PC-9 (cell line): ENCODE results near the gene SPDYC. TPM values are rescaled to one million over a fixed set of nuclear protein-coding genes. Genes with fewer than 3 reads are reported as not detected.
A peak's percentile ranks its signal among the peaks of the same experiment; 100 is the strongest.

ENCODE experiments used
- BruUV-seq: library from RNA; stranded (reverse); fragments of 400-500 nt; replicated peaks from 2 replicates; lab custom pipeline; 2021; lab: Mats Ljungman, UMichigan
- CTCF ChIA-PET: fragments of 300-600 bp; sonication (Branson Sonifier 250); formaldehyde crosslinking; loops from one replicate; lab custom pipeline; 2022; ENCODE audit warnings: antibody characterized with exemption; lab: Charles Lee
- POLR2A ChIA-PET: fragments of 300-600 bp; sonication (Branson Sonifier 250); formaldehyde crosslinking; loops from one replicate; lab custom pipeline; 2022; ENCODE audit warnings: antibody characterized with exemption; ENCODE audit not compliant: unreplicated experiment; lab: Charles Lee
- DNase-seq, 2 experiments: peaks; one replicate each; pipeline versions ENCODE4 v3.0.0 to v3.0.0-alpha.2; 2015 to 2022; ENCODE audit warnings: mixed read lengths in 1 of 2
- H2AFZ ChIP-seq: fragments of 200-600 bp; sonication (generic); 2 replicates; pipeline ENCODE4 v1.8.1; 2017; ENCODE audit warnings: antibody characterized with exemption
- H3F3A ChIP-seq: fragments of 200-600 bp; sonication (generic); 2 replicates; pipeline ENCODE4 v1.8.1; 2017; ENCODE audit warnings: antibody characterized with exemption, mild to moderate bottlenecking, low read depth; ENCODE audit not compliant: insufficient read depth
- H3K27ac ChIP-seq: fragments of 200-600 bp; sonication (generic); 2 replicates; pipeline ENCODE4 v1.6.1; 2016; ENCODE audit warnings: mixed run types
- H3K27me3 ChIP-seq: fragments of 200-600 bp; sonication (generic); 2 replicates; pipeline ENCODE4 v1.6.1; 2016; ENCODE audit warnings: low read depth, mixed run types; ENCODE audit not compliant: insufficient read depth
- H3K36me3 ChIP-seq: fragments of 200-600 bp; sonication (generic); 2 replicates; pipeline ENCODE4 v1.6.1; 2016; ENCODE audit warnings: low read depth, mixed run types
- H3K4me1 ChIP-seq: fragments of 200-600 bp; sonication (generic); replicated peaks from 2 replicates; pipeline ENCODE4 v1.6.1; 2016; ENCODE audit warnings: mixed run types; ENCODE audit not compliant: insufficient read depth
- H3K4me2 ChIP-seq: fragments of 200-600 bp; sonication (generic); 2 replicates; pipeline ENCODE4 v1.6.1; 2017; ENCODE audit warnings: mixed run types
- H3K4me3 ChIP-seq: fragments of 200-600 bp; sonication (generic); 2 replicates; pipeline ENCODE4 v1.6.1; 2016; ENCODE audit warnings: mixed run types
- H3K79me2 ChIP-seq: fragments of 200-600 bp; sonication (generic); 2 replicates; pipeline ENCODE4 v1.6.1; 2017; ENCODE audit warnings: low read depth, mixed run types
- H3K9me2 ChIP-seq: fragments of 200-600 bp; sonication (generic); 2 replicates; pipeline ENCODE4 v1.8.1; 2017; ENCODE audit warnings: mild to moderate bottlenecking; ENCODE audit not compliant: insufficient read depth
- H3K9me3 ChIP-seq: fragments of 200-600 bp; sonication (generic); 2 replicates; pipeline ENCODE4 v1.8.1; 2016; ENCODE audit warnings: low read depth; ENCODE audit not compliant: insufficient read depth
- H4K20me1 ChIP-seq: fragments of 200-600 bp; sonication (generic); 2 replicates; pipeline ENCODE4 v1.8.1; 2017; ENCODE audit not compliant: insufficient read depth
- EZH2 ChIP-seq: fragments of 200-600 bp; sonication (generic); IDR thresholded peaks from 2 replicates; pipeline ENCODE4 v1.8.0; 2017; ENCODE audit warnings: antibody characterized with exemption, low read depth
- intact Hi-C: fragments of 100-400 bp; cut with micrococcal nuclease; formaldehyde crosslinking; loops from one replicate; pipeline ENCODE4 v1.10.0; 2022; ENCODE audit not compliant: unreplicated experiment
- total RNA-seq: library from RNA; stranded (reverse); gene quantifications from 2 replicates; pipeline ENCODE4 v1.2.3, GENCODE V29; 2021
- TF ChIP-seq, protein P1 (sequence below): fragments of 200-600 bp; sonication (generic); conservative IDR thresholded peaks from 2 replicates; pipeline ENCODE4 v1.6.1; 2017; ENCODE audit warnings: mixed run types, antibody characterized with exemption, mild to moderate bottlenecking, moderate library complexity

SPDYC gene
- total RNA-seq, 1 experiment from 2014 or later, result not detected

DNA sequence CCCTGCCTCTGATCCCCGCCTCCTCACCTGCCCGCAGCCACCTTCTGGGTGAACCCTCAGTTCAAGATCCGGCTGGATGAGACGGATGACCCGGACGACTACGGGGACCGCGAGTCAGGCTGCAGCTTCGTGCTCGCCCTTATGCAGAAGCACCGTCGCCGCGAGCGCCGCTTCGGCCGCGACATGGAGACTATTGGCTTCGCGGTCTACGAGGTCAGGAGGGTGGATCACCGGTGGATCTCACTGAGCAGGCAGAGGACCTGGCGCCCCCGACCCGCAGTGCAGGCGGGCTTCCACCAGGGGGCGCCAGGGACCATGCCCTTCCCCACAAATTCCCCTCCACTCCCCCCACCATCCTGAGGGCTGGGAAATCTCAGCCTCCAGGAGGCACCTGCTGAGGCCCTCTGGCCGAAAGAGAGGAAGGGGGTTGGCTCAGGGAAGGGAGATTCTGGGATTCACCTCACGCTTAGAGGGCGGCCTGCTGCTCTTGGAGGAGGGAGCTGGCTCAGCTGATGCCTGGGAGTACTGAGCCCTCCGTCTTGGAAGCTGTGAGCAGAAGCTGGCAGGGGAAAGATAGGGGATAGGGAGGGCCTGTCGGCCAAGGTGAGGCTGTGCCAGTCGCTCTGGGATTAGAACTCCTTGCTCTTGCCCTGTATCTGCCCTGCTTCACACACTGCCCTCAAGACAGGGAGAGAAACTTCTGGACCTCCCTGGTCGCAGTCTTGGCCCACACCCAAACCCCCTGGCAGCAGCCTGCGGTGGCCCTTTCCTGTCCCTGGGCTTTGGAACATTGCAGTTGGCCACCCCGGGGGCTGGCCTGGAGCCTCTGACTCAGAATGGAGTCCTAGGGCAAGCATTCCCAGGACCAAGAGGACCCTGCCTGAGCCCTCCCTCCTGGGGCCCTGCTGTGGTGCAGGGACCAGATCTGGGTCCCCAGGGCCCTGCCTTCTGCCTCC lies 34.9 kb downstream of the SPDYC start:
- peak in 1 of 2 experiments; percentile 57 for DNase-seq
- intact Hi-C loops, result loop anchor here (1.0 to 5.0 kb wide), 3 partner anchors 45 to 127 kb away; partner anchors contain the start of gene DPF2
- Histone ChIP-seq H2AFZ (no peak overlapping the region), H3K9me3 (no peaks in the 10 kb centered on the region), H3F3A (peaks cover 74% of the 10 kb centered on the region), H3K27ac (peak overlapping the region; percentile 72), H3K4me2 (peak overlapping the region; percentile 74; the same call in 1 of the 2 replicates), H3K36me3 (peaks cover 17% of the 10 kb centered on the region), H3K4me1 (peaks cover 70% of the 10 kb centered on the region), H3K4me3 (no peak overlapping the region), H4K20me1 (no peaks in the 10 kb centered on the region), H3K9me2 (no peaks in the 10 kb centered on the region), H3K79me2 (peaks cover 5% of the 10 kb centered on the region), H3K27me3 (no peaks in the 10 kb centered on the region)
- TF ChIP-seq, protein P1, sequence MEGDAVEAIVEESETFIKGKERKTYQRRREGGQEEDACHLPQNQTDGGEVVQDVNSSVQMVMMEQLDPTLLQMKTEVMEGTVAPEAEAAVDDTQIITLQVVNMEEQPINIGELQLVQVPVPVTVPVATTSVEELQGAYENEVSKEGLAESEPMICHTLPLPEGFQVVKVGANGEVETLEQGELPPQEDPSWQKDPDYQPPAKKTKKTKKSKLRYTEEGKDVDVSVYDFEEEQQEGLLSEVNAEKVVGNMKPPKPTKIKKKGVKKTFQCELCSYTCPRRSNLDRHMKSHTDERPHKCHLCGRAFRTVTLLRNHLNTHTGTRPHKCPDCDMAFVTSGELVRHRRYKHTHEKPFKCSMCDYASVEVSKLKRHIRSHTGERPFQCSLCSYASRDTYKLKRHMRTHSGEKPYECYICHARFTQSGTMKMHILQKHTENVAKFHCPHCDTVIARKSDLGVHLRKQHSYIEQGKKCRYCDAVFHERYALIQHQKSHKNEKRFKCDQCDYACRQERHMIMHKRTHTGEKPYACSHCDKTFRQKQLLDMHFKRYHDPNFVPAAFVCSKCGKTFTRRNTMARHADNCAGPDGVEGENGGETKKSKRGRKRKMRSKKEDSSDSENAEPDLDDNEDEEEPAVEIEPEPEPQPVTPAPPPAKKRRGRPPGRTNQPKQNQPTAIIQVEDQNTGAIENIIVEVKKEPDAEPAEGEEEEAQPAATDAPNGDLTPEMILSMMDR, result peak; percentile 99
- TF ChIP-seq EZH2, result no peak
- CTCF ChIA-PET, result interaction anchor here (0.8 kb wide), 1 partner anchor 10 kb away, joined by 3 read pairs; no protein-coding TSS in a partner anchor
- POLR2A ChIA-PET, result interaction anchor here (0.6 kb wide), 1 partner anchor 47 kb away, joined by 6 read pairs; no protein-coding TSS in a partner anchor
- no TSS peak for BruUV-seq

- Histone ChIP-seq H2AFZ (no peak overlapping the region), H3K9me2 (no peaks in the 10 kb centered on the region), H3K4me3 (no peak overlapping the region), H3K79me2 (peaks cover 10% of the 10 kb centered on the region), H3F3A (peaks cover 71% of the 10 kb centered on the region), H4K20me1 (no peaks in the 10 kb centered on the region), H3K27ac (peak overlapping the region; percentile 72), H3K4me1 (peaks cover 70% of the 10 kb centered on the region), H3K4me2 (peak overlapping the region; percentile 74; the same call in 1 of the 2 replicates), H3K27me3 (no peaks in the 10 kb centered on the region), H3K9me3 (no peaks in the 10 kb centered on the region), H3K36me3 (peaks cover 23% of the 10 kb centered on the region)
- BruUV-seq, result no TSS peak
- no peak for TF ChIP-seq EZH2
- no peak for DNase-seq
- ChIA-PET CTCF (interaction anchor here (0.8 kb wide), 1 partner anchor 9 kb away, joined by 3 read pairs; no protein-coding TSS in a partner anchor), POLR2A (interaction anchor here (0.6 kb wide), 1 partner anchor 62 kb away, joined by 10 read pairs; no protein-coding TSS in a partner anchor)
- intact Hi-C loops, result no loop called here
These were observed 35.6 kb downstream of the SPDYC start for GRCh38 chr11:65205602-65205967.

DNA sequence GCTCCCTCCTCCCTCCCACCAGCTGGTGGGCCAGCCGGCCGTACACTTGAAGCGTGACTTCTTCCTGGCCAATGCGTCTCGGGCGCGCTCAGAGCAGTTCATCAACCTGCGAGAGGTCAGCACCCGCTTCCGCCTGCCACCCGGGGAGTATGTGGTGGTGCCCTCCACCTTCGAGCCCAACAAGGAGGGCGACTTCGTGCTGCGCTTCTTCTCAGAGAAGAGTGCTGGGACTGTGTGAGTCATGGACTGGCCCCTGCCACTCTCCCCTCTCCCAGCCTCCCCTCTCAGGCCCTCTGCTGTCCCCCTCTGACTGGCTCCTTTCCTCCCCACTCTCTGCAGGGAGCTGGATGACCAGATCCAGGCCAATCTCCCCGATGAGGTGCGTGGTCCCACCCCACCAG lies 36.4 kb downstream of the SPDYC start:
- TF ChIP-seq EZH2, result no peak
- TF ChIP-seq, protein P1, result no peak

More for the DNA sequence above, 36.4 kb downstream of the SPDYC start:
- no peak overlapping the region for H2AFZ ChIP-seq
- no peaks in the 10 kb centered on the region for H3K9me3 ChIP-seq
- no peaks in the 10 kb centered on the region for H3K27me3 ChIP-seq
- DNase-seq, result no peak
- POLR2A ChIA-PET, result no interaction called here
- peaks cover 14% of the 10 kb centered on the region for H3K79me2 ChIP-seq
- peaks cover 72% of the 10 kb centered on the region for H3K4me1 ChIP-seq
- CTCF ChIA-PET, result no interaction called here
- H3K4me3 ChIP-seq, result no peak overlapping the region
- intact Hi-C loops, result no loop called here
- peak overlapping the region; percentile 72 for H3K27ac ChIP-seq
- BruUV-seq, result no TSS peak
- peak overlapping the region; percentile 74 for H3K4me2 ChIP-seq
- peaks cover 65% of the 10 kb centered on the region for H3F3A ChIP-seq
- H3K9me2 ChIP-seq, result no peaks in the 10 kb centered on the region
- H4K20me1 ChIP-seq, result no peaks in the 10 kb centered on the region
- peaks cover 25% of the 10 kb centered on the region for H3K36me3 ChIP-seq
